Suprapubic skin (tissue), 4 donors: ENCODE measurements around the gene GRK2. TPM values are rescaled to one million over a fixed set of nuclear protein-coding genes. Genes with fewer than 3 reads are reported as not detected.

Source experiments
- DNase-seq, 2 donors: peaks; one replicate each; pipeline ENCODE4 v3.0.0-alpha.2; 2019; ENCODE audit warnings: low spot score in 2 of 2
- H3K27ac ChIP-seq: fragments of 200-600 bp; sonication (generic); one replicate; pipeline ENCODE4 v1.5.1; 2019
- H3K27me3 ChIP-seq: fragments of 200-600 bp; sonication (generic); one replicate; pipeline ENCODE4 v1.5.1; 2019
- H3K36me3 ChIP-seq: fragments of 200-600 bp; sonication (generic); one replicate; pipeline ENCODE4 v1.5.1; 2019
- H3K4me1 ChIP-seq: fragments of 200-600 bp; sonication (generic); one replicate; pipeline ENCODE4 v1.5.1; 2019
- H3K4me3 ChIP-seq: fragments of 200-600 bp; sonication (generic); one replicate; pipeline ENCODE4 v1.5.1; 2019; ENCODE audit warnings: mild to moderate bottlenecking
- H3K9me3 ChIP-seq: fragments of 200-600 bp; sonication (generic); one replicate; pipeline ENCODE4 v1.5.1; 2019
- EP300 ChIP-seq: sonication (generic); formaldehyde crosslinking; IDR thresholded peaks from one replicate; pipeline ENCODE4 v1.6.1; 2017; ENCODE audit warnings: antibody characterized with exemption
- POLR2A ChIP-seq, 2 donors: fragments of 450-650 bp; IDR thresholded peaks; one replicate each; pipeline ENCODE4 v1.6.1; 2017; ENCODE audit warnings: antibody characterized with exemption in 2 of 2, mild to moderate bottlenecking in 2 of 2, moderate library complexity in 2 of 2
- POLR2AphosphoS5 ChIP-seq, 3 donors: sonication (generic); formaldehyde crosslinking; IDR thresholded peaks; one replicate each; pipeline ENCODE4 v1.6.1; 2017; ENCODE audit warnings: antibody characterized with exemption in 3 of 3
- WGBS: methylation state at CpG from one replicate; pipeline ENCODE4 v1.1.5; 2018; 5-methylcytosine and 5-hydroxymethylcytosine counted together
- total RNA-seq, 4 donors: library from RNA; depleted of rRNA; stranded (reverse); fragments of >200 nt; gene quantifications; one replicate each; pipeline ENCODE4 v1.1.0, GENCODE V29; 2016
- TF ChIP-seq, protein P1 (sequence below), 2 donors: fragments of 200-600 bp in 1 of 2; fragments of 450-650 bp in 1 of 2; sonication (generic) in 1 of 2; IDR thresholded peaks; one replicate each; pipeline ENCODE4 v1.5.1; 2016 to 2019; ENCODE audit warnings: antibody characterized with exemption in 2 of 2, mild to moderate bottlenecking in 1 of 2, moderate library complexity in 1 of 2

Gene GRK2
- total RNA-seq, 4 donors from 2014 or later: 84.3 to 157 (median 105) TPM

DNA sequence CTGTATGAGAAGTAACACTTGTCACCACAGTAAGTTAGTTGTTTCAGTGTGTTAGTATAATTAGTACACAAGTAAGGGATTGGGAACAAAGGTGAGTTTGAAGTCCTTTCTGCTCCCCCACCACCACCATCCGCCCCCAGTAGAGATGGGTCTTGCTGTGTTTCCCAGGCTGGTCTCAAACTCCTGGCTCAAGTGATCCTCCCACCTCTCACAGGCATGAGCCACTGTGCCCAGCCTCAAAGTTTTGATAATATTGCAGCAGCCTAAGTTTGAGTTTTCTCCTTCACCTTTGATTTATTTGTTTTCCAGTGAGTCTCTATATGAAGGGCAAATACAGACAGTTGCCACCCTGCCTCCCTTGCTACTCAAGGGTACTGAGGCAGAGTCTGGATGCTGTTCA is 23.7 kb upstream of the GRK2 start:
- Histone ChIP-seq H3K27ac (no peak overlapping the region), H3K27me3 (no peaks in the 10 kb centered on the region), H3K36me3 (peaks cover 42% of the 10 kb centered on the region), H3K9me3 (no peaks in the 10 kb centered on the region), H3K4me3 (no peak overlapping the region), H3K4me1 (peaks cover 52% of the 10 kb centered on the region)
- no peak for DNase-seq
- TF ChIP-seq EP300: no peak
- no peak for TF ChIP-seq POLR2A (IDR thresholded peaks at IDR 0.05)
- TF ChIP-seq POLR2AphosphoS5 (IDR thresholded peaks at IDR 0.05): no peak
- TF ChIP-seq, protein P1, sequence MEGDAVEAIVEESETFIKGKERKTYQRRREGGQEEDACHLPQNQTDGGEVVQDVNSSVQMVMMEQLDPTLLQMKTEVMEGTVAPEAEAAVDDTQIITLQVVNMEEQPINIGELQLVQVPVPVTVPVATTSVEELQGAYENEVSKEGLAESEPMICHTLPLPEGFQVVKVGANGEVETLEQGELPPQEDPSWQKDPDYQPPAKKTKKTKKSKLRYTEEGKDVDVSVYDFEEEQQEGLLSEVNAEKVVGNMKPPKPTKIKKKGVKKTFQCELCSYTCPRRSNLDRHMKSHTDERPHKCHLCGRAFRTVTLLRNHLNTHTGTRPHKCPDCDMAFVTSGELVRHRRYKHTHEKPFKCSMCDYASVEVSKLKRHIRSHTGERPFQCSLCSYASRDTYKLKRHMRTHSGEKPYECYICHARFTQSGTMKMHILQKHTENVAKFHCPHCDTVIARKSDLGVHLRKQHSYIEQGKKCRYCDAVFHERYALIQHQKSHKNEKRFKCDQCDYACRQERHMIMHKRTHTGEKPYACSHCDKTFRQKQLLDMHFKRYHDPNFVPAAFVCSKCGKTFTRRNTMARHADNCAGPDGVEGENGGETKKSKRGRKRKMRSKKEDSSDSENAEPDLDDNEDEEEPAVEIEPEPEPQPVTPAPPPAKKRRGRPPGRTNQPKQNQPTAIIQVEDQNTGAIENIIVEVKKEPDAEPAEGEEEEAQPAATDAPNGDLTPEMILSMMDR (IDR thresholded peaks at IDR 0.05): no peak
- WGBS: 61% methylated on average over 1 of the region's 1 CpG

DNA sequence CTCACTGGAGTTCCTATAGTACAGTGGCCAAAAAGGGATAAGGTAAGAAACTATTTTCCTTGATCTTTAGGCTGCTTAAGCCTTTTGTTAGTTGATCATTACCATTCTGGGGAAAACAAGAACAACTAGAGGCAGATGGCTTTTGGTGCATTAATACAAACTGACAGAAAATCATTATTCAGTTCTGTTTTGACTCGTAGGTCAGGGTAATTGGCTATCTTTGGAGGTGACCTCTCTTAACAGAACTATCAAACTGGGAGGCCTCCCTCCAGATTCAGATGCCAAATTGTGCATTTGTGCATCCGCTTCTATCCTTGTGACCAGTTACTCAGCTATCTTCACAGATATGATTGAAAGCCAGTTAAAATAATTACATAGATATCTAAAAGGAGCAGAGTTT is 23.2 kb upstream of the GRK2 start:
- 91% methylated on average over 2 of the region's 2 CpGs for WGBS
- peaks cover 57% of the 10 kb centered on the region for H3K4me1 ChIP-seq

DNA sequence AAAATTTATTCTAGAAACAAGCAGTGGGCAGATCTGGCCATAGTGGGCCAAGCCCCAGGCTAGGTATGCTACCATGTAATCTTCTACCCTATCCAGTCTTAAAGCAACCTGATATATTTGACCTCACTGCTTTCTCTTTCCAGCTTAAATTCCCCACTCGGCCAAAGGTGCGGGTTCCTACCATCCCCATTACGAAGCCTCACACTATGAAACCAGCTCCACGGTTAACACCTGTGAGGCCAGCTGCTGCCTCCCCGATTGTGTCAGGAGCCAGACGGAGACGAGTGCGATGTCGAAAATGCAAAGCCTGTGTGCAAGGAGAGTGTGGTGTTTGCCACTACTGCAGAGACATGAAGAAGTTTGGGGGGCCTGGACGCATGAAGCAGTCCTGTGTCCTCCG is 21.2 kb upstream of the GRK2 start:
- H3K9me3 ChIP-seq: no peaks in the 10 kb centered on the region
- no peak overlapping the region for H3K27ac ChIP-seq
- 95% methylated on average over 11 of the region's 11 CpGs for whole genome bisulfite sequencing
- peaks cover 57% of the 10 kb centered on the region for H3K4me1 ChIP-seq
- no peak for DNase-seq
- no peak overlapping the region for H3K4me3 ChIP-seq
- H3K36me3 ChIP-seq: peaks cover 65% of the 10 kb centered on the region
- no peaks in the 10 kb centered on the region for H3K27me3 ChIP-seq
- no peak for TF ChIP-seq POLR2AphosphoS5 (IDR thresholded peaks at IDR 0.05)
- no peak for TF ChIP-seq EP300
- TF ChIP-seq POLR2A (IDR thresholded peaks at IDR 0.05): no peak
- TF ChIP-seq, protein P1 (IDR thresholded peaks at IDR 0.05): no peak

More for the DNA sequence above, 23.2 kb upstream of the GRK2 start:
- no peaks in the 10 kb centered on the region for H3K27me3 ChIP-seq
- TF ChIP-seq POLR2AphosphoS5 (IDR thresholded peaks at IDR 0.05) (no peak), POLR2A (IDR thresholded peaks at IDR 0.05) (no peak), EP300 (no peak)
- TF ChIP-seq, protein P1 (IDR thresholded peaks at IDR 0.05): no peak
- no peak overlapping the region for H3K27ac ChIP-seq
- DNase-seq: no peak
- H3K36me3 ChIP-seq: peaks cover 47% of the 10 kb centered on the region
- no peak overlapping the region for H3K4me3 ChIP-seq
- no peaks in the 10 kb centered on the region for H3K9me3 ChIP-seq

DNA sequence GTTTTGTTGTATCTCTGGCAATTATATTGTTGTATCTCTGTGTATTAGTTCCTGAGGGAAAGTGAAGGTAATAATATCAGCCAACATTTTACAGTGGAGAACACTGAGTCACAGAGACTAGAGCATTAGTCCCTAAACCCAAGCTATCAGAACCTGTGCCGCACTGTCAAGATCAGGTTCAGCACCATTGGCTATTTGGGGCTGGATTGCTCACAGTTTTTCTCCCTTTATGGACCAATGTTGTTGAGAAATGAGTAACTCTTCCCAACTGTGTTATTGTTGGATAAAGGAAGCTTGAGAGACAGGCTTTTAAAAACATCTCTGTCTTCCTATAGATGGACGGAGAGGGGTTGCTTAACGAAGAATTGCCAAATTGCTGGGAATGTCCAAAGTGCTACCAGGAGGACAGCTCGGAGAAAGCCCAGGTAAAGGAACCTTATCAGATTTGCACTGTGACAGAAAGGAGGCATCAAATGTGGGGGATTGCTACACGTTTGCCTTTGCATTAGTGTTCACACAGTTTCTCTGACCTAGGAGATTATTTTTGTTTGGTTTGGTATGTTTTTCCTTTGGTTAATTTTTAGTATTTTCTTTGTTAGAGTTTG is 18.2 kb upstream of the GRK2 start:
- H3K9me3 ChIP-seq: no peaks in the 10 kb centered on the region
- H3K27me3 ChIP-seq: no peaks in the 10 kb centered on the region
- TF ChIP-seq POLR2A (IDR thresholded peaks at IDR 0.05) (no peak), EP300 (no peak), POLR2AphosphoS5 (IDR thresholded peaks at IDR 0.05) (no peak)
- TF ChIP-seq, protein P1 (IDR thresholded peaks at IDR 0.05): no peak
- peak overlapping the region; percentile 82 for H3K27ac ChIP-seq
- H3K36me3 ChIP-seq: peaks cover 89% of the 10 kb centered on the region
- DNase-seq: no peak
- H3K4me1 ChIP-seq: peaks cover 58% of the 10 kb centered on the region
- H3K4me3 ChIP-seq: no peak overlapping the region
- WGBS: 61% methylated on average over 5 of the region's 5 CpGs

DNA sequence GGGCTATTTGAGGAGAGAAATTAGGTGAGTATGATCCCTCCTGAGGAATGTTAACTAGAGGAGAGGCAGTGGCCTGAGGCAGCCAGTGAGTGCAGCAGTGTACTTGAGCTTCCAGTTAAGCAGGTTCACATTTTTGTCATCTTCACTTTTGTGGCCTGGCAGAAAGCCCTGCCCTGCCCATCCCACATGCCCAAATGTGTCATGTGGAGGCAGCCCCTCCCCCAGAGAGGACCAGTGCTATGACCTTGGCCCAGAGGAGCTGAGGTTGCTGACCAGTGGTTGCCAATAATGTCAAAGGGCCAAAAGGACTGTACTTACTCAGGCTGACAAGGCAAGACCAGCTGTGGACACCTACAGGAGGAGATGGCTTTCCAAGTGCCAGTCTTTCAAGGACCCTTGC is 17.6 kb upstream of the GRK2 start:
- no peak overlapping the region for H3K4me3 ChIP-seq
- no peaks in the 10 kb centered on the region for H3K27me3 ChIP-seq
- H3K36me3 ChIP-seq: peaks cover 89% of the 10 kb centered on the region

More for the DNA sequence above, 17.6 kb upstream of the GRK2 start:
- peak in 1 of 2 donors; percentile 83 for DNase-seq
- peak in 2 of 3 donors; percentile 70 to 83 for TF ChIP-seq POLR2AphosphoS5 (IDR thresholded peaks at IDR 0.05)
- TF ChIP-seq, protein P1 (IDR thresholded peaks at IDR 0.05): no peak
- H3K27ac ChIP-seq: peak overlapping the region; percentile 82
- no peaks in the 10 kb centered on the region for H3K9me3 ChIP-seq
- peaks cover 59% of the 10 kb centered on the region for H3K4me1 ChIP-seq
